H1 (cell line): ENCODE data around the gene DCLRE1A. TPM values are rescaled to one million over a fixed set of nuclear protein-coding genes. Genes with fewer than 3 reads are reported as not detected.

ENCODE experiments used
- CHD7 ChIP-seq: fragments of 300-600 bp; sonication (generic); IDR thresholded peaks from 2 replicates; pipeline ENCODE4 v1.7.1; 2012; ENCODE audit warnings: low read length, moderate library complexity, mild to moderate bottlenecking, inconsistent platforms; ENCODE audit not compliant: insufficient replicate concordance
- CTBP2 ChIP-seq: IDR thresholded peaks from 2 replicates; pipeline ENCODE4 v1.7.0; 2011; ENCODE audit warnings: borderline replicate concordance, mild to moderate bottlenecking, moderate library complexity, mixed read lengths, low read length; ENCODE audit not compliant: insufficient read depth, insufficient read length
- EP300 ChIP-seq, 2 experiments: IDR thresholded peaks; 1 replicate in 1 of 2; 2 replicates in 1 of 2; pipeline ENCODE4 v1.6.1; 2011 to 2012; ENCODE audit warnings: low read depth in 2 of 2, low read length in 2 of 2, mild to moderate bottlenecking in 2 of 2, borderline replicate concordance in 1 of 2, inconsistent platforms in 1 of 2, moderate library complexity in 1 of 2
- EZH2 ChIP-seq: fragments of 200-600 bp; sonication (generic); IDR thresholded peaks from 2 replicates; pipeline ENCODE4 v1.7.1; 2012; ENCODE audit warnings: low read depth, mild to moderate bottlenecking, moderate library complexity, low read length, inconsistent platforms; ENCODE audit not compliant: severe bottlenecking
- FOSL1 ChIP-seq: IDR thresholded peaks from 2 replicates; pipeline ENCODE4 v1.6.1; 2011; ENCODE audit warnings: mild to moderate bottlenecking, low read depth, low read length, moderate library complexity; ENCODE audit not compliant: insufficient read depth
- MAFK ChIP-seq: IDR thresholded peaks from 2 replicates; pipeline ENCODE4 v1.6.1; 2012; ENCODE audit warnings: low read depth, mild to moderate bottlenecking, improper control_type of control experiment, low read length
- PHF8 ChIP-seq: fragments of 200-600 bp; sonication (generic); conservative IDR thresholded peaks from 2 replicates; pipeline ENCODE4 v1.7.1; 2012; ENCODE audit warnings: low read depth, mild to moderate bottlenecking, inconsistent platforms, low read length, moderate library complexity
- POLR2AphosphoS5 ChIP-seq: IDR thresholded peaks from 2 replicates; pipeline ENCODE4 v1.6.1; 2011; ENCODE audit warnings: low read depth, low read length
- SIN3A ChIP-seq, 2 experiments: IDR thresholded peaks in 1 of 2; conservative IDR thresholded peaks in 1 of 2; 2 replicates each; pipeline ENCODE4 v1.6.1; 2011 to 2012; ENCODE audit warnings: low read length in 2 of 2, improper control_type of control experiment in 1 of 2, low read depth in 1 of 2, mild to moderate bottlenecking in 1 of 2
- SUZ12 ChIP-seq: fragments of 200-600 bp; sonication (generic); IDR thresholded peaks from 2 replicates; pipeline ENCODE4 v1.6.1; 2012; ENCODE audit warnings: mild to moderate bottlenecking, inconsistent platforms, low read length, moderate library complexity, mixed read lengths
- polyA plus RNA-seq, 7 experiments: library from polyadenylated mRNA; depleted of rRNA in 3 of 7; stranded (reverse) in 5 of 7; unstranded in 2 of 7; fragments of >200 nt in 5 of 7; fragments of 200-250 nt in 2 of 7; gene quantifications; 1 replicate in 5 of 7; 2 replicates in 1 of 7; 4 replicates in 1 of 7; pipeline versions ENCODE4 v1.2.1 to v1.2.3, GENCODE V29; 2011 to 2013; ENCODE audit warnings: missing spikeins in 2 of 7, mixed read lengths in 2 of 7
- total RNA-seq: library from RNA; stranded (reverse); fragmentation: NEBNext Ultra II Directional; extraction: Animal tissue kit (Norgen Biotek cat#: 25700); gene quantifications from 2 replicates; pipeline ENCODE4 v1.2.1, GENCODE V29; 2021

Gene DCLRE1A
- total and polyA plus RNA-seq, 2 of the 8 experiments (the other 6 are each of a cell fraction or from before 2014, with no cell fraction given): 8.1 to 10.1 TPM

DNA sequence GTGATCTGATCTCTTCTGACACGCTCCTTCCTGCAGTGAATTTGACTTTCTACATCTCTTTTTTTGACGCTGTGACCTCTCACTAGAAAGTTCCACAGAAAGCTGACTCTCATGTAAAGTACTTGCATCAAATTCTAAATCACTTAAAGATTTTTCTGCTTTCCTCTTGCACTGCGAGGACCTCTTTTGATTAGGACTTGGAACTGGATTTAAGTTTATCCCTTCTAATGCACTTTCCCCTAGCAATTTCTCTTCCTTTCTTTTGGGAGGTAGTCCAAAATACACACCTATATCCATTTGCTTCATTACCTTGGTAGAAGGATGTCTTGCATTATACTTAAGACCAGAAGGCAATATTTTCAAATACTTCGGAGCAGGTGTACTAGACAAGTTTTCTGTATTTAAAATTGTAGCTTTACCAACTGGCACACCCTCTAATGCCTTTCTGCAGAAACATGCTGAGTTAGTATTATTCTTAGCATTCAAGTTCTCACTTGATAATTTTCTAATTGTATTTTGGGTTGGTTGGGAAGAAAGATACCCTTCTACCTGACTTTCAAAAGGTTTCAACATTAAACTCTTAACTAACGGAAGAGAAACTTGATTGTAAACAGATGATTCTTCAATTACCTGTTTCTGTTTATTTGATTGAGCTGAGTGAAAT lies 4.6 kb downstream of the DCLRE1A start (continued):
- TF ChIP-seq CHD7: no peak
- no peak for TF ChIP-seq POLR2AphosphoS5
- no peak for TF ChIP-seq SUZ12
- TF ChIP-seq PHF8: no peak
- no peak for TF ChIP-seq FOSL1
- no peak for TF ChIP-seq SIN3A (conservative IDR thresholded peaks at IDR 0.05 in 1 of 2, IDR thresholded peaks at IDR 0.05 in 1 of 2; ENCODE audit: low read depth in 1 of 2, low read length in 2 of 2)
- TF ChIP-seq EZH2: no peak
- TF ChIP-seq MAFK: no peak
- TF ChIP-seq CTBP2: no peak
- no peak for TF ChIP-seq EP300 (IDR thresholded peaks at IDR 0.05; ENCODE audit: borderline replicate concordance in 1 of 2, low read depth in 2 of 2, low read length in 2 of 2)
